ENCODE data around the gene AIG1.

The AIG1 gene

GRCh38 chr6:143126574-143126941 lies 65.9 kb downstream of the AIG1 start:
- DNase-seq (ENCODE audit: low read depth in 3 of 3): no peak

DNA sequence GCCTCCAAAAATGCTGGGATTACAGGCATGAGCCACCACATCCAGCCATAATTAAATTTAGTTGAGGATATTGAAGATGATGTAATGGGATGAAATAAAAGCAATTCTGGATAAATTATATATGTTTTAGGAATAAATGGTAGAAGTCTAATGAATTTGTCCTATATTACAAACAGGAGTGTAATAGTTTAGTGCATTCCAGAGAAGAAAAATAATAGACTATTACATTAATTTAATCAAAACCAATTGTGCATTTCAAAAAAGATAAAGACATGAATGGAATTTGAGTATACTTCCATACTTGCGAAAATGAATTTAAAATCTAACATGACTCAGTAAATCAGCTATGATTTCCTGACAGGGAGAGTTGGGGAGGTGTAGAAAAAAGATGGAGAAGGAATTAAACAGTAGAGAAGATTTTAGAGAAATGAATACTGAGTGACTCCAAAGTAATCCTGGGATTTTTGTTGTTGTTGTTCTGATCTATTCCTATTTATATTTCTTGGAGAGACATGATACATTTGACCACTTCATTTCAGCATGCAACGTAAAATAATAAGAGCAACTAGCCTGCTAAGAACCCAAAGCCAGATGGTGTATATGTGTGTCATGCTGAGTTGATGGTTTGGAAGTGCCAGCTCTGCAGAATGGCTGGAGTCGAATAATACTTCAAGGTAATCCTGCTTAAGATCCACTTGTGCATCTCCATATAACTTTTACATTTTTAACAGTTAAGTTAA lies 67.4 kb downstream of the AIG1 start:
- DNase-seq (ENCODE audit: low read depth in 3 of 3): no peak

GRCh38 chr6:143128681-143129015 lies 68.0 kb downstream of the AIG1 start:
- DNase-seq (ENCODE audit: low read depth in 3 of 3): no peak

GRCh38 chr6:143130928-143131327 lies 70.2 kb downstream of the AIG1 start:
- DNase-seq (ENCODE audit: low read depth in 3 of 3): no peak

- no peak for DNase-seq (ENCODE audit: low read depth in 3 of 3)
Observed at GRCh38 chr6:143135325-143135724, 74.6 kb downstream of the AIG1 start.

GRCh38 chr6:143135797-143136561 lies 75.3 kb downstream of the AIG1 start:
- no peak for DNase-seq (ENCODE audit: low read depth in 3 of 3)

- no peak for DNase-seq (ENCODE audit: low read depth in 3 of 3)
Observed at GRCh38 chr6:143136647-143137046, 76.0 kb downstream of the AIG1 start.

GRCh38 chr6:143139239-143139784 lies 78.6 kb downstream of the AIG1 start:
- DNase-seq (ENCODE audit: low read depth in 3 of 3): no peak

GRCh38 chr6:143139884-143140283 lies 79.2 kb downstream of the AIG1 start:
- peak; percentile 4 to 55 (median 48) for DNase-seq (ENCODE audit: low read depth in 3 of 3)

DNA sequence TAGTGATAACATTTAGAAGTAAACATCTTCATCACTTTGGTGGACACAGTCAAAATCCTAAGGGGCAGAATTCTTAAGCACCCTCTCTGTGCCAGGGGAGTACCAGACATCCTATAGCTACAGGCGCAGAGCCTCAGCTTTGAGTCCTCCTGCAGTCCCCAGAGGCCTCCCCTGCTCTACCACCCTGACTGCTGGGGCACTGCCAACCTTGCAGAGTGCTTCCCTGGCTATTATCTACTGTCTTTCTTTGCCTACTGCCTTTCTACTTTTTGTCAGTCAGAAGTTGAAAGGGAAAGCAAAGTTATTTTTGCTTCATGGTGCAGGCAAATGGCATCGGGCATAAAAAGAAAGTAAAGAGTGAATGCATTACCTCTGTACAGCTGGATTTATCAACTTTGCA lies 80.1 kb downstream of the AIG1 start:
- no peak for DNase-seq (ENCODE audit: low read depth in 3 of 3)

- DNase-seq (ENCODE audit: low read depth in 3 of 3): no peak
Observed at GRCh38 chr6:143141442-143141841, 80.8 kb downstream of the AIG1 start.

DNA sequence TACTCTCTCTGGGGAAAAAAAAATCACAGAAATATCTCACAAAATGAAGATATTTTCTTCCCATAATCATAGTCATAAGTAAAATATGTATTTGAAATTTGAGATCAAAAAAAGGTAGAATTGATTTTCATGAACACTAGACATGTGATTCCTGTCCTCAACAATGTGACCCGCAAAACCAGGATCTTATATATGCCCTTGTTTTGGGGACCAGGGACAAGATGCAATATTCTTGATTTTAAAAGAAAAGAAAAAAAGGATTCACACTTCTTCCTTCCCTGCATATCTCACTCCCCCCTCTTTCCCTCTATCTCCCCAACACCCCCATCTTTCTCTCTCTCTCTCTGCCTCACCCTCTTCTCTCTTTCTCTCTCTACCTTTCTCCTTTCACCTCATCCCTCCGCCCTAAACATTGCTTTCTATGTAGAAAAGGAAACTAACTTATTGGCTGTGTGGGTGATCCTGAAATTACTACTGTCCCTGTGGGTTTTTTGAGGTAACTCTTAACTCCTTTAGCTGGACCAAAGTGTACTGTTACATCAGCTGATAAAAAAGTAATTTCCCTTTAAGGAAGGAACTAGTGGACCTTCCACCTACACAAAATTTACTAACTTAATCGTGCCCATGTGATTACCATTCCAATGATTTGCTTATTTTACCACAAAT lies 85.6 kb downstream of the AIG1 start:
- no peak for DNase-seq (ENCODE audit: low read depth in 3 of 3)

- no peak for DNase-seq (ENCODE audit: low read depth in 3 of 3)
Observed at GRCh38 chr6:143149771-143150170, 89.1 kb downstream of the AIG1 start.

GRCh38 chr6:143150281-143150680 lies 89.6 kb downstream of the AIG1 start:
- no peak for DNase-seq (ENCODE audit: low read depth in 3 of 3)

DNA sequence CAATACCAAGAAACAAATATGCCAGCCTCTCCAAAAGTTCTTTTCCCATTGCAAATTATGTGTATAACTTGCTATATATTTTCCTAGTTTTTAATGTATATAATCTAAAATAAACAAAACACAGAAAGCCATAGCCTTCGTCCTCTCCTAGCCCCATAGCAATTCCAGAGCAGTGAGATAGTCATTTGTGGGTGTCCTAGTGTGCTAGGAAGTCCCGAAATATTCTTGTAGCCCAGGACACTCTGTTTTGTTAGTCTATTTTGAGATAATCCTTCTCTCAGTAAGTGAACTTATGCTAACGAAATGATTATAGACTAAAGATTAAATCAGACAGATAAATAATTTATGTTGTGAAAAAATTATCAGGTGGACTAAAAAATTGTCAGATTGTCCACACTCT lies 90.7 kb downstream of the AIG1 start:
- DNase-seq (ENCODE audit: low read depth in 3 of 3): no peak

GRCh38 chr6:143155681-143156080 lies 95.0 kb downstream of the AIG1 start:
- no peak for DNase-seq (ENCODE audit: low read depth in 3 of 3)

GRCh38 chr6:143157131-143157530 lies 96.4 kb downstream of the AIG1 start:
- no peak for DNase-seq (ENCODE audit: low read depth in 3 of 3)

DNA sequence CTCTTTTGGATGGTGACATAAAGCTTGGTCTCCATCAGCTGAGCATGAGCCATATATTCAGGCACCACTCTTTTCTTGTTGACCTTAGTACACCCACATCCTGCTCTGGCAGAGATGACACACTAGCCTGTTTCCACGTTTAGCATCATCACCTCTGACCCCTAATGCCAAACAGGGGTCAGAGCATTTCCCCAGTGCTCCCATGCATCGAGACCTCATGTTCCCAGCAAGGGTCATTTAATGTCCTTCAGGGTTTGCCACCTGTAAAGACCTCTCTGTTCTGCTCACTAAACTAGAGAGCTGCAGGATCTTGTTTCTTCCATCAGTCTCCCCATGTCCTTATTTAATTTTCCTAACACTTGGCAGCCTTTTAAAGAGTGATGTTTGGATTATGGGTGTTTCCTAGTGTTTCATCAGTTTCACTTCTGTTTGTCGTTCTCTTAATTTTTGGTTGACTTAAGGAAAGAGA lies 97.5 kb downstream of the AIG1 start:
- no peak for DNase-seq (ENCODE audit: low read depth in 3 of 3)

GRCh38 chr6:143159001-143159400 lies 98.3 kb downstream of the AIG1 start:
- DNase-seq (ENCODE audit: low read depth in 3 of 3): no peak

GRCh38 chr6:143160015-143160414 lies 99.3 kb downstream of the AIG1 start:
- no peak for DNase-seq (ENCODE audit: low read depth in 3 of 3)

DNA sequence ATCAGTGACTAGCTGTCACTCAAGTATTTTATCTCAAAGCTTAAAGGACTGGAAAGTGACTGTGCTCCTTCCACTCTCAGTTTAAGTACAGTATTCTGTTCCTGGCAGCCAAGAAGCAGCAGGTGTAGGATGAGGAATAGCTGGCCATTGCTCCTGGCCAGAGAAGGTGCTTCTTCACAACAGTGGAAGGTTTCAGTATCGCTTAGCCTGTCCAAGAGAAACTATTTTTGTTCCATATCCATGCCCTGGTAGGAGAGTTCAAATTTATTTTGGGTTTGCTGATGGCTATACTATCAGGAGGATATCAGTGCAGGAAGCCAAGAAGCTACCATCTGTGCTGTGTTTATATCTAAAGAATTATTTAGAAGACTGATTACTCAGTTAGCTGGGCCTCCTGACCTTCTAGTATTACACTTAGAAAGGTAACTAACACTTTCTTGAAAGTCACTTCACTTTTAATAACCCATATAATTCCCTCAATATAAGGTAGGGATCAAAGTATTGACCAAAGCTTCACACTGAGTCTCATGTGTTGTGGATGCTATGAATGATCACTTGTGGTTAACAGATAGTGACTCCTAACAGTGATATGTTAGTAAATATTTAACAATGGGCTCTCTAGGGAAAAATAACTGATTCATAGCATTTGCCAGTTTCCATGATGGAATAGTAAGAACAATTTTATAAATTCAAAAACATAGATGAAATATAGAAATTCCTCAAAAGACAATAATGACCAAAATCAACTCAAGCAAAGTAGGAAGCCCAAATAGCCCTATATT lies 99.9 kb downstream of the AIG1 start:
- DNase-seq (ENCODE audit: low read depth in 3 of 3): no peak

- no peak for DNase-seq (ENCODE audit: low read depth in 3 of 3)
Observed at GRCh38 chr6:143163621-143164020, 102.9 kb downstream of the AIG1 start.
